Ecto neural progenitor cell (in vitro differentiated cells): ENCODE data around the gene GALNT4.

Experiments used
- DNase-seq: peaks from one replicate; pipeline ENCODE4 v3.0.0-alpha.2; 2018; ENCODE audit warnings: low spot score

Gene GALNT4

GRCh38 chr12:89524541-89525304, at the start of gene GALNT4:
TSS of gene GALNT4 (minus strand) at chr12:89524796. CDS start at chr12:89524549, 247 bp downstream.
- peak; percentile 93 for DNase-seq

GRCh38 chr12:89573051-89573810, 48.6 kb upstream of the GALNT4 start:
- DNase-seq, result no peak

GRCh38 chr12:89571491-89572195, 47.0 kb upstream of the GALNT4 start:
- no peak for DNase-seq

DNA sequence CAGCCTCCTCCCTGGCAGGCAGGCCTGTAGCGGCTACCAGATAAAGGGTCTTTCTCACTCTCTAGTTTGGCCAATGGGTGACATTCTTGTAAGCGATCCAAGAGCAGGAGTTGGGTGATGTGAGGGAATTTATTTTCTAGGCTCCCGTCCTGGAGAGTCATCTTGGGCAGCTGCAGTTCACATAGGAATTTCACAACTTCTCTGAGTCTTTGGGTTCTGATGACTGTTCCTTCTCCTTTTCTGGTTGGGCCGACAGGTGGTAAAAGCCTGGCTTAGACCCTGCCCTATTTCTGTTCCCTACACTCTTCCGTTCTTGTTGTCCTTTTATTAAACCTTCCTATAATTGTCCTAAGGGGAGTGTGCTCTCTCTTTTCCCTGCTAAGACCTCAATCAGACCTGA, 43.9 kb upstream of the GALNT4 start:
- no peak for DNase-seq

GRCh38 chr12:89567691-89568239, 43.2 kb upstream of the GALNT4 start:
- no peak for DNase-seq

- no peak for DNase-seq
These were observed 42.0 kb upstream of the GALNT4 start for GRCh38 chr12:89566615-89567014.

- no peak for DNase-seq
These were observed 40.4 kb upstream of the GALNT4 start for GRCh38 chr12:89565002-89565401.

DNA sequence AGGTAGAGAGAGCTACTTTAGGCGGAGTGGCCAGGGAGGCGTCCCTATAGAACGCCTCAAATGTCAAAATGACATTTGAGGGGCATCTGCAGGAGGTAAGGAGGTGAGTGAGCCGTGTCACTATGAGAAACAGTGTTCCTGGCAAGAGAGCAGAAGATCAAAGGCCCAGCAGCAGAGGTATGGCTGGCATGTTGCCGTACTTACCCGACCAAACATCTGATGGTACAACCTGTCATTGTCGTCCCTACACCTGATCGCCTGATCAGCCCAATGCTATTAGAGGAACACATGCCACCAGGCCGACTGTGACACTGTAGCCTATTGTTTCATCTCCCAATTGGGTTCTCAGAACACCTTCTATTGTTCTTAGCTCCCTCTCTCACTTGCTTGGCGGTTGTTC, 35.2 kb upstream of the GALNT4 start:
- DNase-seq, result no peak

- DNase-seq, result no peak
These were observed 32.4 kb upstream of the GALNT4 start for GRCh38 chr12:89556976-89557375.

DNA sequence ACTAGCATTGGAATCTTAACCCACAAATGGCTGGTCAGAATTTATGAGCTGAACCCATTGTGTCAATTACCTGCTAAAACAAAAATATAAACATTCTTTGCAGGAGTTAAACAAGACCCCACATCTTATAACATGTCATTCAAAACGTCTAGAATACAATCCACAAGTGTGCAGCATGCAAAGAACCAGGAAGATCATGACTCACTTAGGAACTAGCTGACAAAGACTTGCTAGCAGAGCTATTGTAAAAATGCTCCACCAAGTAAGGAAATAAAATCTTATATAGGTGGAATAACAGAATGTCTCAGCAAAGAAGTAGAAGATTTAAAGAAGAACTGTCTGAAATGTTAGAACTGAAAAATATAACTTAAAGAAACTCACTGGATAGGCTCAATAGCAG, 27.8 kb upstream of the GALNT4 start:
- no peak for DNase-seq

GRCh38 chr12:89551747-89552146, 27.2 kb upstream of the GALNT4 start:
- no peak for DNase-seq

- DNase-seq, result no peak
These were observed 22.5 kb upstream of the GALNT4 start for GRCh38 chr12:89547101-89547500.

- DNase-seq, result no peak
These were observed 21.6 kb upstream of the GALNT4 start for GRCh38 chr12:89546151-89546550.

- peak; percentile 83 for DNase-seq
These were observed 20.1 kb upstream of the GALNT4 start for GRCh38 chr12:89544681-89545184.

DNA sequence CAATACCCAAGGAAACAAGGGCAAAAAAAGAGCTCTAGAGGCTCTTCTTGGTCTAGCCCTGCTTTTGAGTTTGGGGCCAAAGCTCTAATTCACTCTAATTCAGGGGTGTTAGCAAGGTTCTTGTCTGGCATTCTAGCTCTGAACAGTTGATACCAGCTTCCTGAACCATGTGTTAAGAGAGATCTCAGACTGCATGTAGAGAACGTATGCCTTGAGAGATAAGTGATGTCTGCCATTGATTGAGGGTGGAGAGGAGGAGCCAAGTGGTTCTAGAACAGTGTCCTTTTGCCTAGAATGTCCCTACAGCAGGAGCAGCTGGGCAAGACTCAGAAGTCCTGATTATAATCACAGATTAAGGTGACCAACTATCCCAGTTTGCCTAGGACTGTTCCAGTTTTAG, 19.4 kb upstream of the GALNT4 start:
- DNase-seq, result no peak

GRCh38 chr12:89542912-89543592, 18.5 kb upstream of the GALNT4 start:
- DNase-seq, result peak; percentile 82

DNA sequence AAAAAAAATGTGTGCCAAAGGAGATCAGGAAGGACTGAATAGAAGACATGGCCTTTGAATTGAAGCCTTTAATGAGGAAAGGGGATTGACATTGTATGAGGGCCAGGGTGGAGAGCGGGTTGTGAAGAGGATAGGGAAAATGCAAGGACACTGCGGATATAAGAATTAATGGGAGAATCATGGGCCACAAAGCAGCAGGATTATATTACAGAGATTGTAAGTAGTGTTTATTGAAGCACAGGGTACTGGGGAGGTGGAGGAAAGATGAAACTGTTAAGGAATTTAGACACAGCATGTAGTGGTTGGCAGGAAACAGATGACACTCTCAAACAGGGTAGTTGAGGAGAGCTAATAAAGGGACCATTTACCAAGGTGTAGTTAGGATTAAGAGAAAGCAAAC, 17.6 kb upstream of the GALNT4 start:
- no peak for DNase-seq

GRCh38 chr12:89540586-89540985, 16.0 kb upstream of the GALNT4 start:
- DNase-seq, result no peak

DNA sequence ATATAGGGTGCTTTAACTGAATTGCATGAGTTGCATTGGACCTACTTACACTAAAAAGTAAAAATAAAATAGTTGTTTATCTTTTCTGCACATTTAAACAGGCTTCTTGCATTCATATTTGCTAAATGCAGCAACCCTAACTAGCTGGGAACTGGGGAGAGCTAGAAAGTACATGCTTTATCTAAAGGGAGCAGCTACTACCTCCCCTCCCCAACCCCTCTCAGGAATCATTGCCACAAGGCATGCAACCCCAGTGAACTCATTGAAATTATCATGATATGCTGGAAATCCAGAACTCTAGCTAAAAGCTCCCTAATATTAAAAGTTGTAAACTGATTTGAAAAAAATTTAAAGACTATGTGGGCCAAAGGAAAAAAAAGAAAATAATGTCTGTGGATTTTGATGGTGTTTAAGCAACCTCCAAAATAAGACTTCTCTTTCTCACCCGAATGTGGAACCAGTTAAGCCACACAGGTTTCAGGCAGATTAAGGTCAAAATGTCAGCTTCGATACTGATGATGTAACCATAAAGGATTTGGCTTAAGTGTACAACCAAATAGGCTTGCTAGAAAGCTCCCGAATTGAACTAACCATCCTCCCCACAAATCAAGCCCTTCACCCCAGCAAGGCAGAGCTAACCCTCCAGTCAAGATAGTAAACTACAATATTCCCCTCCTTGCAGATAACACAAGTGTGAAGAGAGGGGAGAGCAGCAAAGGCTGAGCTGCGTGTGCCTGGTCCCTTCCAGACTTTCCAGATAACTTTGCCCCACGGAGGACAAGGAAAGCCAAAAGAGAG, 15.0 kb upstream of the GALNT4 start:
- no peak for DNase-seq

GRCh38 chr12:89538897-89539296, 14.3 kb upstream of the GALNT4 start:
- no peak for DNase-seq

DNA sequence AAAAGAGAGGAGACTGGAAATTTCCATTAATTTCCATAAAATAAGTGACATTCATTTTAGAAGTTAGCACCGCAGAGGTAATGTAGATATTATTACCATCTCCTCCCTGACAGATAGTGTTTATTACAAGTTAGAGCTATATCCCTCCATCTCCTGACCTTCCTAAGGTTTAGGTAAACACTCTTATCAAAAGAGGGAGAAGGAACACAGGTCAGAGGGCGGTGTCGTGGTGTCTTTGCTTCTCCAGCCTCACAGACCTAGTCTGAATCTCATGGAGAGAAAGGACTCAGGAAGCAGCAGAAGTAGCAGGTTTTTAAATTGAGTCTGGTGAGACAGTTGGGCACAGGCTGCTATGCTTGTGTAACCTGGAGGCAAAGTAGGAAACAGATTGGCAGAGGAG, 12.8 kb upstream of the GALNT4 start:
- DNase-seq, result no peak
